GM23248 (cell line): Measurements from ENCODE around the gene HHIP.

Experiments
- EZH2 ChIP-seq: fragments of 200-600 bp; sonication (generic); IDR thresholded peaks from 2 replicates; pipeline ENCODE4 v1.6.1; 2018; ENCODE audit warnings: antibody characterized with exemption, mild to moderate bottlenecking; ENCODE audit not compliant: insufficient read depth, poor library complexity, severe bottlenecking
- EZH2phosphoT487 ChIP-seq: fragments of 200-600 bp; sonication (generic); IDR thresholded peaks from 2 replicates; pipeline ENCODE4 v1.6.1; 2018; ENCODE audit warnings: antibody characterized with exemption, moderate library complexity, mild to moderate bottlenecking, low read depth; ENCODE audit not compliant: insufficient read depth

- TF ChIP-seq EZH2 (no peak), EZH2phosphoT487 (no peak)
Observed at GRCh38 chr4:144711700-144712456, 65.9 kb downstream of the HHIP start.
